Spleen (tissue), 11 donors: ENCODE results near the gene RGL1. TPM values are rescaled to one million over a fixed set of nuclear protein-coding genes. Genes with fewer than 3 reads are reported as not detected.

Experiments
- DNase-seq: peaks from one replicate; pipeline ENCODE4 v3.0.0-alpha.2; 2020
- H3K27ac ChIP-seq, 8 donors: fragments of 200-600 bp; sonication (generic) in 7 of 8; 1 replicate in 4 of 8; 2 replicates in 4 of 8; pipeline versions ENCODE4 v1.5.0 to v1.8.0; 2016 to 2021; ENCODE audit warnings: inconsistent platforms in 4 of 8, mild to moderate bottlenecking in 4 of 8, moderate library complexity in 1 of 8
- H3K27me3 ChIP-seq, 7 donors: fragments of 200-600 bp; sonication (generic) in 6 of 7; replicated peaks in 1 of 7; 1 replicate in 4 of 7; 2 replicates in 3 of 7; pipeline versions ENCODE4 v1.5.0 to v1.8.0; 2016 to 2021; ENCODE audit warnings: inconsistent platforms in 3 of 7, mild to moderate bottlenecking in 1 of 7
- H3K36me3 ChIP-seq, 6 donors: fragments of 200-600 bp; sonication (generic) in 5 of 6; 1 replicate in 4 of 6; 2 replicates in 2 of 6; pipeline versions ENCODE4 v1.5.0 to v1.8.0; 2016 to 2021; ENCODE audit warnings: inconsistent platforms in 2 of 6
- H3K4me1 ChIP-seq, 6 donors: fragments of 200-600 bp; sonication (generic) in 5 of 6; 1 replicate in 3 of 6; 2 replicates in 3 of 6; pipeline versions ENCODE4 v1.5.0 to v1.8.0; 2016 to 2021; ENCODE audit warnings: inconsistent platforms in 3 of 6
- H3K4me3 ChIP-seq, 8 donors: fragments of 200-600 bp; sonication (generic) in 7 of 8; 1 replicate in 4 of 8; 2 replicates in 4 of 8; pipeline versions ENCODE4 v1.5.0 to v1.8.0; 2016 to 2021; ENCODE audit warnings: inconsistent platforms in 4 of 8, mild to moderate bottlenecking in 4 of 8, moderate library complexity in 2 of 8
- H3K9me3 ChIP-seq, 8 donors: fragments of 200-600 bp; sonication (generic) in 7 of 8; 1 replicate in 4 of 8; 2 replicates in 4 of 8; pipeline versions ENCODE4 v1.5.0 to v1.8.0; 2016 to 2021; ENCODE audit warnings: inconsistent platforms in 4 of 8
- CTCF ChIP-seq, 11 experiments: fragments of 200-600 bp in 7 of 11; fragments of 450-650 bp in 4 of 11; sonication (generic) in 4 of 11; IDR thresholded peaks in 8 of 11; conservative IDR thresholded peaks in 3 of 11; 1 replicate in 7 of 11; 2 replicates in 4 of 11; pipeline versions ENCODE4 v1.4.0 to v1.8.0; 2016 to 2021; ENCODE audit warnings: antibody characterized with exemption in 11 of 11, inconsistent platforms in 4 of 11, mild to moderate bottlenecking in 1 of 11
- POLR2A ChIP-seq, 3 donors: fragments of 450-650 bp; IDR thresholded peaks; one replicate each; pipeline ENCODE4 v1.5.1; 2017; ENCODE audit warnings: antibody characterized with exemption in 3 of 3, mild to moderate bottlenecking in 1 of 3
- POLR2AphosphoS5 ChIP-seq, 3 donors: sonication (generic); formaldehyde crosslinking; IDR thresholded peaks; one replicate each; pipeline ENCODE4 v1.5.1; 2017; ENCODE audit warnings: antibody characterized with exemption in 3 of 3
- WGBS, 5 donors: extraction: QIAGEN DNeasy Blood & Tissue Kit in 3 of 5; methylation state at CpG; one replicate each; pipeline versions ENCODE4 v1.1.5 to v1.1.7; 2013 to 2018; 5-methylcytosine and 5-hydroxymethylcytosine counted together
- intact Hi-C: fragments of 100-400 bp; cut with DNase I; formaldehyde crosslinking; loops from one replicate; pipeline ENCODE4 v1.15.0; 2023; ENCODE audit warnings: low total_unique reads
- polyA plus RNA-seq, 3 donors: library from polyadenylated mRNA; stranded (reverse); fragments of 200-250 nt; gene quantifications; one replicate each; pipeline ENCODE4 v1.2.1, GENCODE V29; 2013
- total RNA-seq, 7 donors: library from RNA; depleted of rRNA in 3 of 7; stranded (reverse); fragments of >200 nt in 3 of 7; fragmentation: NEBNext Ultra II Directional in 4 of 7; extraction: Animal tissue kit (Norgen Biotek cat#: 25700) in 4 of 7; gene quantifications; one replicate each; pipeline versions ENCODE4 v1.1.0 to v1.2.1, GENCODE V29; 2016 to 2021
- donor health status: healthy with polysubstance abuse.
- donor health status: DM: no; HTN: no; CAD: no; lungs with moderate emphysema.
- donor health status: DM: no; HTN: no; CAD: no.
- donor health status: Bipolar disorder and iron deficiency.
- donor health status: healthy.
- donor health status: DM: no; HTN: no; CAD: no.
- donor health status: DM: yes; HTN: yes; CAD: no.

RGL1 gene
- total and polyA plus RNA-seq, 10 donors = 14.3 to 126 (median 71.4) TPM

DNA sequence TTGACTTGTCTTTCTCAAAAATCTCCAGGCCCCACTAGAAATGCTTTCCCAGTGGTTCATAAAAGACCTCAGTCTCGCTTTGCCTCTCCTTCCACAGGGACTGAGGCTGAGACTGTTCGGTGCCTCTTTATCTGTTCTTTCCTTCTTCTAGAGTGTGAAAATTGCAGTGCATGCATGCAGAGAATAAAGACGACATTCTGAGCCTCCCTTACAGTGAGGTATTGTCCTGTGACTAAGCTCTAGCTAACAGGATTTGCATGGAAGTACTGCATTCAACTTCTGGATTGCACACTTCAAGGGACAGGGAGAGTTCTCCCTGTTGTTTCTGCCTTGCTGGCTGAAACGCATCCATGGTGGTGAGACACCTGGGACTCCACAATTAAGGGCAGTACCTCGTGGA is 163.5 kb downstream of the RGL1 start:
- no peak overlapping the region for H3K4me3 ChIP-seq
- H3K27ac ChIP-seq = peak overlapping the region in 2 of 8 donors; percentile 21 to 56
- H3K4me1 ChIP-seq = peaks cover 0 to 6% (median 0%) of the 10 kb centered on the region in 6 donors
- H3K27me3 ChIP-seq = peaks cover 0 to 5% (median 0%) of the 10 kb centered on the region in 7 donors
- intact Hi-C loops = no loop called here
- no peaks in the 10 kb centered on the region for H3K36me3 ChIP-seq
- no peak for DNase-seq
- no peak for TF ChIP-seq POLR2AphosphoS5 (IDR thresholded peaks at IDR 0.05)
- TF ChIP-seq POLR2A (IDR thresholded peaks at IDR 0.05) = no peak
- no peak for TF ChIP-seq CTCF (IDR thresholded peaks at IDR 0.05 in 8 of 11, conservative IDR thresholded peaks at IDR 0.05 in 3 of 11)
- no peaks in the 10 kb centered on the region for H3K9me3 ChIP-seq
- WGBS, 5 donors = 82 to 91% (median 87%) methylated on average over 5 of the region's 5 CpGs

DNA sequence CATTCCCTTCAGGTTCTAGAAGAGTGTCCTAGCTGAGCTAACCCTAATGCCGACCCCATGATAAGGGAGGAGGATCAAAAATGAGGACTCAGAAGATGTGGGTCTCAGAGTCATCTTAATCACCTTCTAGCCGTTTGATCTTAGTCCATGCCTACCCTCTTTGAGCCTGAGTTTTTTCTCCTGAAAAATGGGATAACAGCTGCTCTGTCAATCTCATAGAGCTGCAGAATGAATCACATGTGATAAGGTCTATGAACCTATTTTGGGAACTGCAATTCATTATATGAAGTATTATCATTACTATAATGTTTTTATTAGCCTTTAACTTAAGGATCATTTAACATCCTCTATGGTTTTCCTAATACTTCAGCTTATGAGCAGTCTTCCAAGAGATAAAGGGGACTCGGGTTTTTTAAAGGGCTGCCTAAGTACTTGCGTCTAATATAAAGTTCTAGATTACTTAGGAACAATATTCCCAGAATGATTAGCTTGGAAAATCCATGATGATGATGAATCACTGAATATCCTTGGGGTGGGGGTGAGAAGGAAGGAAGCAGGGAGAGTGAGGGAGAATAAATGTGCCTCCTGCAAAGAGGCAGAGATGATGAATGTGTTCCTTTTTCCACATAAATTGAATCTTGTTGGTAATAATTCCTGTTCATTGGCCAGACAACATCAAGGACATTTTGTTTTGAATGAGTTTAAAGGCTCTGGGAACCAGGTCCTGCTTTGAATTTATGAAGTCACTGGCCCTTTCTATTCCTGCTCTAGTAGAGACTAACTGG is 165.8 kb downstream of the RGL1 start:
- Histone ChIP-seq H3K4me3 (no peak overlapping the region), H3K9me3 (no peaks in the 10 kb centered on the region), H3K4me1 (peaks cover 0 to 6% (median 0%) of the 10 kb centered on the region in 6 donors), H3K27me3 (peaks cover 0 to 5% (median 0%) of the 10 kb centered on the region in 7 donors), H3K27ac (no peak overlapping the region), H3K36me3 (no peaks in the 10 kb centered on the region)
- WGBS, 5 donors = 57 to 71% (median 62%) methylated on average over 4 of the region's 4 CpGs
- TF ChIP-seq POLR2AphosphoS5 (IDR thresholded peaks at IDR 0.05) = no peak
- DNase-seq = no peak
- intact Hi-C loops = no loop called here

DNA sequence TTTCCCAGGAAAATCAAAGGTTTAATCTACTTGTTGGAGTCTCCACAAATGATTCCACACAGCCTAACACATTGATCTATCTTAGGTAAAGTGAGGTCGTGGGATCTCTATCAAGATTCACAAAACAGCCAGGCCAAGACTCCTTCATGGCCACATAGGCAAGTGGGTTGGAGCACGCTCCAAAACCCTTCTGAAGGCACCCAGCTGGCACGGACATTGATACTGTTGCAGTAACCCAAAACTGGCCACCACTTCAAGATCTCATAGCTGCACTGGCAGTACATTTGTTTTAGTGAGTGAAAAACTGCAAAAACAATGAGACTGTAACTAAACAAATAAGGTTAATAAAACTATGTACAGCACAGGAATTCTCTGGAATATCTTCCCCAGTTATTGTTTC is 170.7 kb downstream of the RGL1 start:
- H3K27ac ChIP-seq = no peak overlapping the region
- no peaks in the 10 kb centered on the region for H3K27me3 ChIP-seq
- no peaks in the 10 kb centered on the region for H3K4me1 ChIP-seq
- no peak for TF ChIP-seq POLR2AphosphoS5 (IDR thresholded peaks at IDR 0.05)
- no peak for TF ChIP-seq CTCF (IDR thresholded peaks at IDR 0.05 in 8 of 11, conservative IDR thresholded peaks at IDR 0.05 in 3 of 11)
- TF ChIP-seq POLR2A (IDR thresholded peaks at IDR 0.05) = no peak
- intact Hi-C loops = no loop called here
- no peaks in the 10 kb centered on the region for H3K9me3 ChIP-seq
- no peak for DNase-seq
- H3K4me3 ChIP-seq = no peak overlapping the region
- H3K36me3 ChIP-seq = no peaks in the 10 kb centered on the region
- 85 to 93% (median 87%) methylated on average over 3 of the region's 3 CpGs for WGBS, 5 donors

DNA sequence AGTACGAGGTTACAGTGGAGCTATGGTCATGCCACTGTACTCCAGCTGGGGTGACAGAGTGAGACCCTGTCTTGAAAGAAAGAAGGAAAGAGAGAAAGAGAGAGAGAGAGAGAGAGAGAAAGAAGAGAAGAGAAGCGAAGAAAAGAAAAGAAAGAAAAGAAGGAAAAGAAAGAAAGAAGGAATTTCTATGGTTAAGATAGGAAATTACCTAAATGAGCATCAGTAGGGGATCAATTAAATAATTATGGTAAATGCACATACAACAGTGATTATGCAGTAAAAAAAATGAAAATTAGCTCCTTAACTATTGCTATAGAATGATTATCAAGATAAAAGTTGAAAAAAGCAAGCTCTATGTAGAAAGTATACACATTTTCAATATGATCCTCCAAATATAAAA is 172.8 kb downstream of the RGL1 start:
- 54 to 100% (median 80%) methylated on average over 2 of the region's 2 CpGs for WGBS, 5 donors
- H3K27ac ChIP-seq = no peak overlapping the region
- no peak for DNase-seq
- H3K4me3 ChIP-seq = no peak overlapping the region
- intact Hi-C loops = no loop called here
- no peaks in the 10 kb centered on the region for H3K36me3 ChIP-seq
- H3K4me1 ChIP-seq = no peaks in the 10 kb centered on the region
- H3K27me3 ChIP-seq = no peaks in the 10 kb centered on the region
- H3K9me3 ChIP-seq = no peaks in the 10 kb centered on the region
- TF ChIP-seq CTCF (IDR thresholded peaks at IDR 0.05 in 8 of 11, conservative IDR thresholded peaks at IDR 0.05 in 3 of 11) (no peak), POLR2A (IDR thresholded peaks at IDR 0.05) (no peak), POLR2AphosphoS5 (IDR thresholded peaks at IDR 0.05) (no peak)

Other genes starting within 250 kb of the RGL1 start
- 100 to 1,000 TPM in 5 of 7 donors, 10 to 100 TPM in 2; 62.2 to 232 (median 114) TPM for gene NCF2, start 214.7 kb upstream of the RGL1 start, total RNA-seq
- 10 to 100 TPM; 14.9 to 34.7 (median 20.5) TPM for gene NCF2, start 214.7 kb upstream of the RGL1 start, polyA plus RNA-seq
- gene ARPC5, start 169.3 kb upstream of the RGL1 start, total RNA-seq = 100 to 1,000 TPM; 141 to 221 (median 171) TPM
- 100 to 1,000 TPM; 122 to 208 (median 190) TPM for gene ARPC5, start 169.3 kb upstream of the RGL1 start, polyA plus RNA-seq
- not detected for gene APOBEC4, start 151.8 kb upstream of the RGL1 start, total RNA-seq
- gene APOBEC4, start 151.8 kb upstream of the RGL1 start, polyA plus RNA-seq = not detected
- 1 to 10 TPM in 3 of 7 donors, under 1 TPM in 4; 0.34 to 1.4 (median 0.92) TPM for gene COLGALT2, start 232.6 kb downstream of the RGL1 start, total RNA-seq
- gene COLGALT2, start 232.6 kb downstream of the RGL1 start, polyA plus RNA-seq = under 1 TPM; 0.17 to 0.41 (median 0.35) TPM
- gene TSEN15, start 246.6 kb downstream of the RGL1 start, total RNA-seq = 10 to 100 TPM; 20.4 to 47.7 (median 25.1) TPM
- 10 to 100 TPM; 14.7 to 21.9 (median 21.3) TPM for gene TSEN15, start 246.6 kb downstream of the RGL1 start, polyA plus RNA-seq